Measurements from ENCODE around the gene P2RX4. TPM values are rescaled to one million over a fixed set of nuclear protein-coding genes. Genes with fewer than 3 reads are reported as not detected.
A peak's percentile ranks its signal among the peaks of the same experiment; 100 is the strongest.

Gene P2RX4
- polyA plus RNA-seq, 6 donors from 2014 or later, result 11.2 to 23.3 (median 15.6) TPM

- H3K36me3 Mint-ChIP-seq, result peaks cover 0 to 5% of the 10 kb centered on the region in 2 donors
- no peak overlapping the region for H3K4me3 Mint-ChIP-seq
- DNase-seq (no peak), ATAC-seq (ENCODE audit: low read depth in 2 of 2) (no peak)
- H3K9me3 Mint-ChIP-seq, result peaks cover 0 to under 1% (median 0%) of the 10 kb centered on the region in 7 donors
- no peaks in the 10 kb centered on the region for H3K27me3 Mint-ChIP-seq
- H3K27ac Mint-ChIP-seq, result peak overlapping the region in 1 of 6 donors; percentile 6
- peaks cover 3 to 11% (median 10%) of the 10 kb centered on the region in 3 donors for H3K4me1 Mint-ChIP-seq
Measured at GRCh38 chr12:121176826-121177529, 33.0 kb upstream of the P2RX4 start.

- peaks cover 7 to 12% (median 12%) of the 10 kb centered on the region in 3 donors for H3K4me1 Mint-ChIP-seq
- no peaks in the 10 kb centered on the region for H3K27me3 Mint-ChIP-seq
- no peak for DNase-seq
- ATAC-seq (ENCODE audit: low read depth in 2 of 2), result no peak
- peaks cover 0 to under 1% of the 10 kb centered on the region in 2 donors for H3K36me3 Mint-ChIP-seq
- peaks cover 0 to 3% (median 0%) of the 10 kb centered on the region in 7 donors for H3K9me3 Mint-ChIP-seq
- H3K27ac Mint-ChIP-seq, result no peak overlapping the region
- no peak overlapping the region for H3K4me3 Mint-ChIP-seq
Measured at GRCh38 chr12:121181181-121181580, 28.7 kb upstream of the P2RX4 start.

DNA sequence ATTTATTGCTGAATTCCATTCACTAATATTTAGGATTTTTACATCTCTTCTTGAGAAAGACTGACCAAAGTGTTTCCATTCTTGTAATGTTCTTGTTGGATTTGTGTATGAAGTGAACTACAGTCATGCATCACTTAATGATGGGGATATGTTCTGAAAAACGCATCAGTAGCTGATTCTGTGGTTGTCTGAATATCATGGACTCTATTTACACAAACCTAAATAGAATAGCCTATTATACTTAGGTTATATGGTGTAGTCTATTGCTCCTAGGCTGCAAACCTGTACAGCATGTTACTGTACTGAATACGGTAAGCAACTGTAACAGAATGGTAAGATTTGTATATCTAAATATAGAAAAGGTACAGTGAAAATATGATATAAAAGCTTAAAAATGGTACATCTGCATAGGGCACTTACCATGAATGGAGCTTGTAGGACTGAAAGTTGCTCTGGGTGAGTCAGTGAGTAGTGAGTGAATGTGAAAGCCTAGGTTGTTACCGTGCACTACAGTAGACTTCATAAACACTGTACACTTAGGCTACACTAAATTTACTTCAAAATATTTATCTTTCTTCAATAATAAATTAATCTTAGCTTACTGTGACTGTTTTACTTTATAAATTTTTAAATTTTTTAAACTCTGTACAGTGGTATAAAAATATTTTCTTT lies 27.6 kb upstream of the P2RX4 start:
- DNase-seq (no peak), ATAC-seq (ENCODE audit: low read depth in 2 of 2) (no peak)
- no peak overlapping the region for H3K27ac Mint-ChIP-seq
- peaks cover 7 to 12% (median 11%) of the 10 kb centered on the region in 3 donors for H3K4me1 Mint-ChIP-seq
- H3K36me3 Mint-ChIP-seq, result no peaks in the 10 kb centered on the region
- H3K27me3 Mint-ChIP-seq, result no peaks in the 10 kb centered on the region
- no peak overlapping the region for H3K4me3 Mint-ChIP-seq
- peaks cover 0 to 3% (median 0%) of the 10 kb centered on the region in 7 donors for H3K9me3 Mint-ChIP-seq

DNA sequence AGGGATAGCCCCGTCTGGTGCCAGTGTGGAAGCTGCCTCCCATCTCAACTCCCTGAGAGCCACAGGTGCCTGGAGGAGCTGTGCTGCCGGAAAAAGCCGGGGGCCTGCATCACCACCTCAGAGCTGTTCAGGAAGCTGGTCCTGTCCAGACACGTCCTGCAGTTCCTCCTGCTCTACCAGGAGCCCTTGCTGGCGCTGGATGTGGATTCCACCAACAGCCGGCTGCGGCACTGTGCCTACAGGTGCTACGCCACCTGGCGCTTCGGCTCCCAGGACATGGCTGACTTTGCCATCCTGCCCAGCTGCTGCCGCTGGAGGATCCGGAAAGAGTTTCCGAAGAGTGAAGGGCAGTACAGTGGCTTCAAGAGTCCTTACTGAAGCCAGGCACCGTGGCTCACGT lies 25.5 kb upstream of the P2RX4 start:
- Mint-ChIP-seq H3K27me3 (no peaks in the 10 kb centered on the region), H3K4me3 (no peak overlapping the region)

GRCh38 chr12:121184984-121185889 lies 24.7 kb upstream of the P2RX4 start:
- no peaks in the 10 kb centered on the region for H3K27me3 Mint-ChIP-seq
- H3K27ac Mint-ChIP-seq, result peak overlapping the region in 5 of 6 donors; percentile 59 to 89 (median 85)
- peaks cover 7 to 12% (median 11%) of the 10 kb centered on the region in 3 donors for H3K4me1 Mint-ChIP-seq
- peaks cover 0 to 3% (median 0%) of the 10 kb centered on the region in 7 donors for H3K9me3 Mint-ChIP-seq
- H3K4me3 Mint-ChIP-seq, result peak overlapping the region in 4 of 8 donors; percentile 19 to 57 (median 28)
- peak; percentile 34 for DNase-seq
- H3K36me3 Mint-ChIP-seq, result no peaks in the 10 kb centered on the region
- ATAC-seq (ENCODE audit: low read depth in 2 of 2), result peak; percentile 95 to 96

More for the DNA sequence above, 25.5 kb upstream of the P2RX4 start:
- DNase-seq (no peak), ATAC-seq (ENCODE audit: low read depth in 2 of 2) (no peak)
- peaks cover 7 to 12% (median 11%) of the 10 kb centered on the region in 3 donors for H3K4me1 Mint-ChIP-seq
- peak overlapping the region in 2 of 6 donors; percentile 14 to 85 for H3K27ac Mint-ChIP-seq
- peaks cover 0 to 3% (median 0%) of the 10 kb centered on the region in 7 donors for H3K9me3 Mint-ChIP-seq
- H3K36me3 Mint-ChIP-seq, result no peaks in the 10 kb centered on the region

- DNase-seq, result no peak
- H3K36me3 Mint-ChIP-seq, result no peaks in the 10 kb centered on the region
- no peak for ATAC-seq (ENCODE audit: low read depth in 2 of 2)
- peaks cover 11 to 12% (median 11%) of the 10 kb centered on the region in 3 donors for H3K4me1 Mint-ChIP-seq
- H3K9me3 Mint-ChIP-seq, result peaks cover 0 to 3% (median 0%) of the 10 kb centered on the region in 7 donors
- no peak overlapping the region for H3K27ac Mint-ChIP-seq
- no peak overlapping the region for H3K4me3 Mint-ChIP-seq
- no peaks in the 10 kb centered on the region for H3K27me3 Mint-ChIP-seq
Measured at GRCh38 chr12:121186826-121187225, 23.1 kb upstream of the P2RX4 start.

GRCh38 chr12:121187501-121187900 lies 22.4 kb upstream of the P2RX4 start:
- H3K36me3 Mint-ChIP-seq, result no peaks in the 10 kb centered on the region
- no peaks in the 10 kb centered on the region for H3K9me3 Mint-ChIP-seq
- no peak overlapping the region for H3K4me3 Mint-ChIP-seq
- no peak overlapping the region for H3K27ac Mint-ChIP-seq
- H3K27me3 Mint-ChIP-seq, result no peaks in the 10 kb centered on the region
- peaks cover 11 to 12% (median 11%) of the 10 kb centered on the region in 3 donors for H3K4me1 Mint-ChIP-seq
- no peak for ATAC-seq (ENCODE audit: low read depth in 2 of 2)
- DNase-seq, result no peak

GRCh38 chr12:121188227-121188626 lies 21.7 kb upstream of the P2RX4 start:
- H3K27ac Mint-ChIP-seq, result no peak overlapping the region
- no peak overlapping the region for H3K4me3 Mint-ChIP-seq
- ATAC-seq (ENCODE audit: low read depth in 2 of 2), result no peak
- DNase-seq, result no peak
- H3K4me1 Mint-ChIP-seq, result peaks cover 11 to 12% (median 11%) of the 10 kb centered on the region in 3 donors
- no peaks in the 10 kb centered on the region for H3K36me3 Mint-ChIP-seq
- no peaks in the 10 kb centered on the region for H3K9me3 Mint-ChIP-seq
- no peaks in the 10 kb centered on the region for H3K27me3 Mint-ChIP-seq

GRCh38 chr12:121189131-121189530 lies 20.8 kb upstream of the P2RX4 start:
- H3K4me3 Mint-ChIP-seq, result no peak overlapping the region
- no peaks in the 10 kb centered on the region for H3K27me3 Mint-ChIP-seq
- no peaks in the 10 kb centered on the region for H3K36me3 Mint-ChIP-seq
- DNase-seq (no peak), ATAC-seq (ENCODE audit: low read depth in 2 of 2) (no peak)
- H3K9me3 Mint-ChIP-seq, result no peaks in the 10 kb centered on the region
- H3K27ac Mint-ChIP-seq, result no peak overlapping the region
- H3K4me1 Mint-ChIP-seq, result peaks cover 11 to 12% (median 11%) of the 10 kb centered on the region in 3 donors

DNA sequence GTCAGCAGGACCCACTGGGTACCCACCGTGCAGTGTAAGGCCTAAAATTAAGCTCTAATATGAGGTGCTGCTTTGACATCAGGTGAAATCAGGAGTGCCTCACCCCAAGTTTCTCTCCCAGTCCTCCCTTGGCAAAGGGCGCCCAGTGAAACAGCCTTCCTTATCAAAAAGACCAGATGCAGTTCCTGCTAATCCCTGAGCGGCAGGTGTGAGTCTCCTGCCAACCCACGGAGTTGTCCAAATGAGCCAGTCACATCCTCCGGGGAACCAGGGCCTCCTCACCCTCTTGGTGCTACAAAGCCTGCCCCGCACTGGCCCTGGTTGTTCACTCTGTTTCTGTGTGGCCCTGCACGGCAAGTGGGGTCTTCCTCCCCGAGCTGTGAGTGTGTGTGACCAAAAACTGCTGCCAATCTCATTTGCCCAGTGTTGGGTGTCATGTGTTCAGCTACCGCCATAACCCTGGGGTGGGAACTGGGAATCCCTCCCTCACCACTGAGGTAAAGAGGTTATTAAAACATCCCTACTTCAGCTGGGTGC lies 20.2 kb upstream of the P2RX4 start:
- H3K4me1 Mint-ChIP-seq, result peaks cover 11 to 12% (median 11%) of the 10 kb centered on the region in 3 donors
- H3K4me3 Mint-ChIP-seq, result peak overlapping the region in 1 of 8 donors; percentile 16
- ATAC-seq (ENCODE audit: low read depth in 2 of 2), result no peak
- no peaks in the 10 kb centered on the region for H3K27me3 Mint-ChIP-seq
- no peaks in the 10 kb centered on the region for H3K36me3 Mint-ChIP-seq
- H3K9me3 Mint-ChIP-seq, result no peaks in the 10 kb centered on the region
- H3K27ac Mint-ChIP-seq, result no peak overlapping the region
- DNase-seq, result no peak

DNA sequence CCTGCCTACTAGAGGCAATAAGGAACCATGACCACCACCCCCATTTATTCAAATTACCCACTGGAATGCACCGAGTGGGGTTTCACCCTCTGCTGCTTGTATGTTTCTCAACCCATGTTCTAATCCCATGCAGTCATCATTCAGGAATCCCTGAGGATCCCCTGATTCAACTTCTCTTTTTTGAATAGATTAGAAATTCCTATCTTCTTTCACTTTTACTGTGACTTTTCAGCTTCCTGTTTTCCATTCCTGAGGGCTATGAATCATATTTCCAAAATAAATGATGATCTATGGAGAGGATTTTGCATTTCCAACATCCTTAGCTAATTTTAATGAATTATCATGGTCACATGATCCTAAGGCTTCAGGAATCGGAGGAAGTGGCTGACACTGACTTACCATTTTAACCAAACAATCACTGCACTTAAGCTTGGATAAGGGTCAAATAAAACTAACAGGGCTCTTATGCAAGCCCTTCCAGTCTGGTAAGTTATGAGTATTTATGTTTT lies 19.4 kb upstream of the P2RX4 start:
- Mint-ChIP-seq H3K9me3 (no peaks in the 10 kb centered on the region), H3K4me3 (no peak overlapping the region), H3K27ac (no peak overlapping the region), H3K27me3 (no peaks in the 10 kb centered on the region), H3K4me1 (peaks cover 4 to 5% (median 5%) of the 10 kb centered on the region in 3 donors), H3K36me3 (no peaks in the 10 kb centered on the region)
- no peak for DNase-seq
- ATAC-seq (ENCODE audit: low read depth in 2 of 2), result peak; percentile 46 to 48

- peak overlapping the region in 1 of 6 donors; percentile 12 for H3K27ac Mint-ChIP-seq
- no peak for DNase-seq
- H3K9me3 Mint-ChIP-seq, result no peaks in the 10 kb centered on the region
- H3K4me3 Mint-ChIP-seq, result no peak overlapping the region
- no peaks in the 10 kb centered on the region for H3K36me3 Mint-ChIP-seq
- H3K27me3 Mint-ChIP-seq, result no peaks in the 10 kb centered on the region
- no peak for ATAC-seq (ENCODE audit: low read depth in 2 of 2)
- H3K4me1 Mint-ChIP-seq, result peaks cover 0 to 4% (median 0%) of the 10 kb centered on the region in 3 donors
Measured at GRCh38 chr12:121191151-121191550, 18.8 kb upstream of the P2RX4 start.

DNA sequence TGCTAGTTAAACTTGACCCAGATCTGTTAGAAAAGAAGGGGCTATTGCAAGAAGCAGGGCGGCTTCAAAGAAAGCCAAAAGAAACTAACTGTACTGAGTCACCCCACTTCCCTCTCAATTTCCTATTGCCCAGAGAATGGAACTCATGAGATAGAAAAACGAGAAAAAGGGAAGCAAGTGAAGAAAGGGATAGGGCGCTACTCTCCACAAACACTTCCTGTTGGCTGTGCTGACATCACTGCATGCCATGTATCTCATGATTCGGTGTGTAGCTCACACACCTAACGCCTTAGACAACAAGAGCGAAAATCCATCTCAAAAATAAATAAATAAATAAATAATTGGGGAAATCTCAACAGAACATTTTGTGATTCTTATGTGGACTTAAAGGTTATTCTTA lies 13.0 kb upstream of the P2RX4 start:
- Mint-ChIP-seq H3K9me3 (no peaks in the 10 kb centered on the region), H3K36me3 (no peaks in the 10 kb centered on the region), H3K4me1 (peaks cover 5 to 13% (median 5%) of the 10 kb centered on the region in 3 donors), H3K27ac (peak overlapping the region in 2 of 6 donors; percentile 35 to 52), H3K4me3 (peak overlapping the region in 1 of 8 donors; percentile 56), H3K27me3 (no peaks in the 10 kb centered on the region)
- DNase-seq (peak; percentile 29), ATAC-seq (ENCODE audit: low read depth in 2 of 2) (peak; percentile 95 to 96)

Measured in naive B cell (primary cell).